ENCODE measurements around the gene MAML2. TPM values are rescaled to one million over a fixed set of nuclear protein-coding genes. Genes with fewer than 3 reads are reported as not detected.
A peak's percentile ranks its signal among the peaks of the same experiment; 100 is the strongest.

The MAML2 gene
- total RNA-seq, 4 donors from 2014 or later, result 34.2 to 49.8 (median 44.4) TPM

GRCh38 chr11:96313163-96313562, 29.8 kb downstream of the MAML2 start:
- ATAC-seq (ENCODE audit: low FRiP score) (no peak), DNase-seq (ENCODE audit: low spot score) (no peak)
- TF ChIP-seq, protein P1, sequence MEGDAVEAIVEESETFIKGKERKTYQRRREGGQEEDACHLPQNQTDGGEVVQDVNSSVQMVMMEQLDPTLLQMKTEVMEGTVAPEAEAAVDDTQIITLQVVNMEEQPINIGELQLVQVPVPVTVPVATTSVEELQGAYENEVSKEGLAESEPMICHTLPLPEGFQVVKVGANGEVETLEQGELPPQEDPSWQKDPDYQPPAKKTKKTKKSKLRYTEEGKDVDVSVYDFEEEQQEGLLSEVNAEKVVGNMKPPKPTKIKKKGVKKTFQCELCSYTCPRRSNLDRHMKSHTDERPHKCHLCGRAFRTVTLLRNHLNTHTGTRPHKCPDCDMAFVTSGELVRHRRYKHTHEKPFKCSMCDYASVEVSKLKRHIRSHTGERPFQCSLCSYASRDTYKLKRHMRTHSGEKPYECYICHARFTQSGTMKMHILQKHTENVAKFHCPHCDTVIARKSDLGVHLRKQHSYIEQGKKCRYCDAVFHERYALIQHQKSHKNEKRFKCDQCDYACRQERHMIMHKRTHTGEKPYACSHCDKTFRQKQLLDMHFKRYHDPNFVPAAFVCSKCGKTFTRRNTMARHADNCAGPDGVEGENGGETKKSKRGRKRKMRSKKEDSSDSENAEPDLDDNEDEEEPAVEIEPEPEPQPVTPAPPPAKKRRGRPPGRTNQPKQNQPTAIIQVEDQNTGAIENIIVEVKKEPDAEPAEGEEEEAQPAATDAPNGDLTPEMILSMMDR (IDR thresholded peaks at IDR 0.05), result no peak

DNA sequence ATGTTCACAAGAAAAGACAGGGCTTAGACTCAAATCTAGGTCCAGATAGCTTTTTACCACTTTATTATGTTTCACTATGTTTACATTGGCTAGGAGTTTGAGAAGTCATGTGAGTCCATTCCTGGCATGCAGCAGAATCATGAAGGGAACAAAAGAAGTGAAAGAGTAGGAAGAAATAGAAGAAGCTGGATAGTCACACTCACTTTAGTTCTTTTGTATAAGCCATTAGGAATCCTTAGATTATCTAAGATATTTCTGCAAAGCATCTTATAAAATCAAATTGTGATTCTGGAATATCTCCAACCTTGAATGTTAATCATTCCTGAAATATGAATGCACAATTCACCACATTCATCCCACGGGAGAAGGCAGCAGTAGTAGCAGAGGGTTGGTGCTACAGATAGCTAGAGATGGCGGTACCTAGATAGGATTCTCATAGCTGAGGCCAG, 31.9 kb downstream of the MAML2 start:
- ATAC-seq (ENCODE audit: low FRiP score), result no peak

DNA sequence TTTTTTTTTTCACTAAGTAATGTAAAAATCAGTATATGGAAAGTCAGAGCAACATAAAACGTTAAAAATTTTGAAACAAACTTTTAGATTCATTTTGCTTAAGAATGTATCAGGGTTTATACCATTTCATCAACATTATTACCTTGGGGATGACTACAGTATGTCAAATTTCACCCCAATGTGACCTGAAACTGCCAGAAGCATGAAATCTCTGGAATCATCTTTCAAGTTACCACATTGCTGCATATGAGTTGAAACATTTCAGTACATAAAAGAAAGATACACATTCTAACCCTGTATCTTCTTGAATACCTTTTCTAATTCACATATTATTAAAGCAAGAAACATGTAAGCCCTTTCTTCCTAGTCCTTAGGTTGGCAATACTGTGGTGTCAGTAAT, 32.8 kb downstream of the MAML2 start:
- DNase-seq (ENCODE audit: low spot score), result no peak
- no peak for ATAC-seq (ENCODE audit: low FRiP score)

More for the DNA sequence above, 31.9 kb downstream of the MAML2 start:
- TF ChIP-seq, protein P1 (IDR thresholded peaks at IDR 0.05), result no peak
- DNase-seq (ENCODE audit: low spot score), result no peak

GRCh38 chr11:96309643-96310017, 33.4 kb downstream of the MAML2 start:
- no peak for ATAC-seq (ENCODE audit: low FRiP score)
- DNase-seq (ENCODE audit: low spot score), result no peak
- TF ChIP-seq, protein P1 (IDR thresholded peaks at IDR 0.05), result no peak

More for the DNA sequence above, 32.8 kb downstream of the MAML2 start:
- TF ChIP-seq, protein P1 (IDR thresholded peaks at IDR 0.05), result no peak

- TF ChIP-seq, protein P1 (IDR thresholded peaks at IDR 0.05), result no peak
- no peak for ATAC-seq (ENCODE audit: low FRiP score)
- DNase-seq (ENCODE audit: low spot score), result no peak
Measured at GRCh38 chr11:96309016-96309642, 33.9 kb downstream of the MAML2 start.

- DNase-seq (ENCODE audit: low spot score) (no peak), ATAC-seq (ENCODE audit: low FRiP score) (peak; percentile 53)
- TF ChIP-seq, protein P1 (IDR thresholded peaks at IDR 0.05), result no peak
Measured at GRCh38 chr11:96307776-96308140, 35.2 kb downstream of the MAML2 start.

Data from omental fat pad (tissue), 4 donors.